Neural cell (in vitro differentiated cells): Measurements from ENCODE around the gene DNAJC5. TPM values are rescaled to one million over a fixed set of nuclear protein-coding genes. Genes with fewer than 3 reads are reported as not detected.

ENCODE experiments used
- polyA plus RNA-seq: library from polyadenylated mRNA; depleted of rRNA; stranded (reverse); fragments of >200 nt; gene quantifications from 2 replicates; pipeline ENCODE4 v1.2.3, GENCODE V29; 2014
- small RNA-seq, 3 experiments: library from RNA; depleted of rRNA; stranded (forward); fragments of <200 nt; gene quantifications; one replicate each; pipeline ENCODE3, GENCODE V24; 2012

The DNAJC5 gene
- polyA plus RNA-seq, 1 donor from 2014 or later, result 82.8 TPM

Small RNA genes lying within 50 kb of the gene (small RNA-seq; reads per million reads assigned to genes)
- gene MIR647 (0 reads per million in 3 experiments), gene MIR941-2 (0 reads per million in 3 experiments), gene MIR941-4 (0 reads per million in 3 experiments), gene MIR941-5 (0 reads per million in 3 experiments), gene RNU1-134P (0.07 to 33.8 (median 1.7) reads per million in 3 experiments)

Other genes starting within 250 kb of the DNAJC5 start
- 268 and 322 TPM in 2 replicates for gene STMN3, start 241.7 kb upstream of the DNAJC5 start, polyA plus RNA-seq
- 29.2 and 31.9 TPM in 2 replicates for gene RTEL1, start 236.8 kb upstream of the DNAJC5 start, polyA plus RNA-seq
- gene TNFRSF6B, start 198.5 kb upstream of the DNAJC5 start, polyA plus RNA-seq, result 9.4 TPM in 1 of 2 replicates, not detected in the other
- gene ARFRP1, start 187.2 kb upstream of the DNAJC5 start, polyA plus RNA-seq, result 70.9 and 78.0 TPM in 2 replicates
- 60.8 and 67.5 TPM in 2 replicates for gene ZGPAT, start 187.1 kb upstream of the DNAJC5 start, polyA plus RNA-seq
- 65.2 and 83.6 TPM in 2 replicates for gene LIME1, start 158.5 kb upstream of the DNAJC5 start, polyA plus RNA-seq
- gene SLC2A4RG, start 155.3 kb upstream of the DNAJC5 start, polyA plus RNA-seq, result 52.1 and 61.8 TPM in 2 replicates
- gene ZBTB46, start 63.9 kb upstream of the DNAJC5 start, polyA plus RNA-seq, result 15.0 and 21.0 TPM in 2 replicates
- not detected in 2 replicates for gene ABHD16B, start 33.6 kb upstream of the DNAJC5 start, polyA plus RNA-seq
- 142 TPM in 2 replicates for gene TPD52L2, start 29.9 kb upstream of the DNAJC5 start, polyA plus RNA-seq
- gene UCKL1, start 61.3 kb downstream of the DNAJC5 start, polyA plus RNA-seq, result 58.9 and 66.8 TPM in 2 replicates
- 21.6 and 25.7 TPM in 2 replicates for gene ZNF512B, start 74.8 kb downstream of the DNAJC5 start, polyA plus RNA-seq
- 23.3 and 28.7 TPM in 2 replicates for gene SAMD10, start 84.5 kb downstream of the DNAJC5 start, polyA plus RNA-seq
- 91.9 and 94.4 TPM in 2 replicates for gene PRPF6, start 86.0 kb downstream of the DNAJC5 start, polyA plus RNA-seq
- 6.0 and 6.4 TPM in 2 replicates for gene C20orf204, start 141.1 kb downstream of the DNAJC5 start, polyA plus RNA-seq
- gene SOX18, start 154.5 kb downstream of the DNAJC5 start, polyA plus RNA-seq, result 0.12 TPM in 1 of 2 replicates, not detected in the other
- 87.7 and 103 TPM in 2 replicates for gene TCEA2, start 168.1 kb downstream of the DNAJC5 start, polyA plus RNA-seq
- gene RGS19, start 184.4 kb downstream of the DNAJC5 start, polyA plus RNA-seq, result 2.6 and 3.4 TPM in 2 replicates
- 18.3 and 18.4 TPM in 2 replicates for gene OPRL1, start 185.0 kb downstream of the DNAJC5 start, polyA plus RNA-seq
- 9.3 and 16.3 TPM in 2 replicates for gene LKAAEAR1, start 189.3 kb downstream of the DNAJC5 start, polyA plus RNA-seq
- not detected in 2 replicates for gene NPBWR2, start 212.4 kb downstream of the DNAJC5 start, polyA plus RNA-seq